GM18873 (cell line): ENCODE data around the gene HOXC5.
"Not testable (repeated sequence)": the region's sequence is repeated elsewhere in the genome, so short reads cannot be mapped to it uniquely, and the experiment has no call there.

ENCODE experiments used
- ATAC-seq: cut with Tn5 transposase; IDR thresholded peaks from one replicate; pipeline ENCODE4 v1.9.1; 2021; ENCODE audit warnings: mild to moderate bottlenecking, moderate library complexity, moderate number of reproducible peaks; ENCODE audit not compliant: unreplicated experiment, low FRiP score

Gene HOXC5

DNA sequence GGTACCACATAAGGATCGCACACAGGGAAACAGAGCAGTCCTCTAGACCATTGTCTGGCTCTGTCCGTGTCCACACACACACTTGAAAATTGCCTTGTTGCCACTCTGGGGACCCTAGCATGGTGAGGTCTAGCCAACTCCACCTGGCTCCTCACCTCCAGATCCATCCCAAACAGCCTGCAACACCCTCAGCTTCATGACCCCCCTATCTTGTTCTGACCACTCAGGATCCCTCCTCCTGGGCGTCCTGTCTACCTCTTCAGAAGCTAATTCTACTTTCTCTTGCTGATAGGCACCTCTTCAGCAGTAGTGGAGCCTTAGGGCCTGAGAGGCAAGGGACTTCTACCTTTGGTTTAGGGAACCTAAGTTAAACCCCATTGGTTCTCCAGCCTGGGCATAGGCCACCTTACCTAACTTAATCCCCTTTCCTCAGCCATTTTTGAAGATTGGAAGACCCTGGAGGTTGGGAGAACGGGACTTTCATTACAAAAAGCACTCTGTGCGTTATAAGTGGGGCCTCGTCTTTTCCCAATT is 697 bp upstream of the HOXC5 start:
- no peak for ATAC-seq

DNA sequence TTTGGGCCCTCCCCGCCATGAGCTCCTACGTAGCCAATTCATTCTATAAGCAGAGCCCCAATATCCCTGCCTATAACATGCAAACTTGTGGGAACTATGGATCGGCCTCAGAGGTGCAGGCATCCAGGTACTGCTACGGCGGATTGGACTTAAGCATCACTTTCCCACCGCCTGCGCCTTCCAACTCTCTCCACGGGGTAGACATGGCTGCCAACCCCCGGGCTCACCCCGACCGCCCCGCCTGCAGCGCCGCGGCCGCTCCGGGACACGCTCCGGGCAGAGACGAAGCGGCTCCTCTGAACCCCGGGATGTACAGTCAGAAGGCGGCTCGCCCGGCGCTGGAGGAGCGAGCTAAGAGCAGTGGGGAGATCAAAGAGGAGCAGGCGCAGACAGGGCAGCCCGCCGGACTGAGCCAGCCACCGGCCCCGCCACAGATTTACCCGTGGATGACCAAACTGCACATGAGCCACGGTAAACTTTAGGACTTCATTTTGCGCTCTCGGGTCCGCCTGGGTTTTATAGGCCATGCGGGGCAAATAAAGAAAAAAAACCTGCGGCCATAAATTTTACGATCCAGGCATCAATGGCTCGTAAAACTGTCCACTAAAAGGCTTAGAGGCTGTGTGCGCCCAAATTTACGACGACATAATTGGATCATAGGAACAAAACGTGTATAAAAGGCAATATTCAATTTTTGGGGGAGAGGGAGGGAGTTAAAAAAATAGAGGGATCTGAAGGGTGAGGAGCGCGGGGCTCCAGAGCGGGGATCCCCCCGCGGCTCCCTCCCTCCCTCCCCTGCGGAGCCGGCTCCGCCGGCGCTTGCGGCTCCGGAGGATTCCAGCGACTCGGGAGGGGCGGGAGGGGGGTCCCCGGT is 493 bp downstream of the HOXC5 start:
- no peak for ATAC-seq

DNA sequence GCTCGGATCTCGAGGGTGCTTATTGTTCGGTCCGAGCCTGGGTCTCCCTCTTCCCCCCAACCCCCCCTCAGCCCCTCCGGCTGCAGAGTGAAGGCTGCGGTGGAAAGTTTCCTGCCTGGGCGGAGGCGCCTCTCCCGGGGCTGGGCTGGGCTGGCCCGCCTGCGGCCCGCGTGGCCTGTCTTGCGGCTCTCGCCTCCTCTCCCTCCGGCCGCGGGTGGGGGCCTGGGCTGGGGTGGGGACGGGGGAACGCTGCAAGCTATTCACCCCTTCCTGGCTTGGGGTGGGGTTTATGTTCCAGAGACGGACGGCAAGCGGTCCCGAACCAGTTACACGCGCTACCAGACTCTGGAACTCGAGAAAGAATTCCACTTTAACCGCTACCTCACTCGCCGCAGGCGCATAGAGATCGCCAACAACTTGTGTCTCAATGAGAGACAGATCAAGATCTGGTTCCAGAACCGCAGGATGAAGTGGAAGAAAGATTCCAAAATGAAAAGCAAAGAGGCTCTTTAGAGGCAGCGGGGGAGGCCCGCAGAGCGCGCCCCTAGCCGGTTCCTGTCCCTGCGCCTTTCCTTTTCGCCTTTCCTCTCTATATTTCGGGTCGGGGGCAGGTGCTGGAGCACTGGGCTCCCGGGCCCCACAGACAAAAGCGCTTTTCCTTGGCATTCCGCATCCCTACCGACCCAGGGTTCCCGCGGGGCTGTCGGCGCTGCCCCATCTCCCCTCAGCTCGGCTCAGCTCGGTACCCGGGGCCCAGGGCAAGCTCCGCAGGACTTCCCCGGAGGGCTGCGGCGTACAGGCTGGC is 1.3 kb downstream of the HOXC5 start:
- no peak for ATAC-seq

DNA sequence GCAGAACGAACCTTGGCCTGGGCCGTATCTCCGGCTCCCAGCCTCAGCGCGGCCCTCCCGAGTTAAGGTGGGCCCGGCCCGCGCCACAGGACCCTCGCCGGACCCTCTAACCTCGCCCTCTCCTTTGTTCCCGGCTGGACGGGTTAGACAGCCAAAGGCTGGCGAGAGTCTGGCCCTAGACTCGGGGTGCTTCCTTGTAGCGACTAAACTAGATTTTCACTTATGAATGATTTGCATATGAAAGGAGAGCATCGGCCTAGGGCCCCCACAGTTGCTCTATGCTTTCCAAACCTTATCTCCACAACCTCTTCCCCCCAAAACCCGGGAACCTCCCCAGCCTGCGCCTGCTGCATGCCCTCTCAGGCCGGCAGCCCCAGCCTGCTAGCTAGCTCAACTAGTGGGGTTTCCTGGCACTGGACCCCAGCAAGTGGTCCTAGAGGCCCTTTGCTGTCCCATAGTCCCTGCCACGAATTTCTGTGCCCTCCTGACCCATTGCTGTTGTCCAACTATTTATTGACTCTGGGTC is 2.0 kb downstream of the HOXC5 start:
- no peak for ATAC-seq

DNA sequence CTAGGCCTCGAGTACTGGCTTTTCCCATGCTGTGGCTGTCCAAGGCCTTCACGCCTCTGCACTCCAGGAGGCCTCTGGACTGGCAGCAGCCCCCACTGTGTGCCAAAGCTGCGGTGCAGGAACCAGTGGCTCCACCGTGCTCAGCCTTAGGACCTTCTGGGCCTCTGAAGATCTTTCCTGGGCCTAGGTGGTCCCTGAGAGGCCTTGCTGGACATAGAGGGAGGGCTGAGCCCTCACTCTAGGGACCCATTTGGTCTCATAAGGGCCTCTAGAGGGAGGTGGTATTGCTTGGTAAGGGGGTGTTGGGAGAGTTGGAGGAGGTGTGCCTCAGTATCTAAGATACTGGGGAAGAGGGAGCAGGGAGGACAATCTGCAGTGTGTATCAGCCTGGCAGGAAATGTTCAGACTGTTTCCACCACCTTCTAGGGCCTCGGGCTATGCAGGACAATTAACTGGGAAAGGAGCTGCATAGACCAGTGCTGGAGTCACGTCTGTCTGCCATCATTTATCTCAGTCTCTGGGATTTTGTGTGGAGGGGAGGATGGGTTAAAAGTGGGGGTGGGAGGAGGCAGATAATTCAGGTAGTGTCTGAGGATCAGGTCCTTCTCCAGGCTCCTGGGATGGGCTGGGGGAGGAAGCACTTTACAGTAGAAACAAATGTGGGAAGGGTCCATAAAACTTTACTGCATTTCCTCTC is 2.9 kb downstream of the HOXC5 start:
- ATAC-seq, result no peak

DNA sequence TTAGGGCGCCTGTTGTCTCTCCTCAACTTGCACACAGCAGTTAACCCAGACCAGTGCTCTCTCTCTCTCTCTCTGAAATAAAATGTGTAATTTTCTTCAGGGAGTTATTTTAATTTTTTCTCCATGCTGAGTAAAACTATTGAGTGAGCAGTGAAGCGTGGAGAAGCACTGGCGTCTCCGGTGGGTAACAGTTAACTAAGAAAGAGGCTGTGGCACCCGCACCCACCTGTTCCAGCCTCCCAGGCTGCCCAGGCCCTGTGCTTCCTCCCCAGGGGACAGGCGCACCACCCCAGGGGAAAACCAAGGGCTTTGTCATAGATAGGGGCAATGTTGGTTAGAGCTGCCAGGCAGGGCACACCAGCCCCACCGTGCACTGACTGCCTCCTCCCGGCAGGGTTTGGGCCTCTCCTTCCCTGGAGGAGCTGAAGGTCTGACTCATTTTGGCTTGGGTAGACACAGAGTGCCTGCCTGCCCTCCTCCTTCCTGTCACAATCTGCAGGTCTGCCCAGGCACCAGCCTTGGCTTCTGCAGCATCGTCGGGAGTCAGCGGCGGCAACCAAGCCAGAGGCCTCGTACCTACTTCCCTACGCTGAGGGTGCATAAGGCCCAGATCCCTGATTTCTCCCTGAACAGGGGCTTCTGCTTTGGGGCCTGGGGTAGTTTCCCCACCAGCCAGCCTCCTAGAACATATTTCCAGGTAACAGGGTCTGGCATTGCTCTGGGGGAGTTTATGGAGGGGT is 3.9 kb downstream of the HOXC5 start:
- ATAC-seq, result no peak

DNA sequence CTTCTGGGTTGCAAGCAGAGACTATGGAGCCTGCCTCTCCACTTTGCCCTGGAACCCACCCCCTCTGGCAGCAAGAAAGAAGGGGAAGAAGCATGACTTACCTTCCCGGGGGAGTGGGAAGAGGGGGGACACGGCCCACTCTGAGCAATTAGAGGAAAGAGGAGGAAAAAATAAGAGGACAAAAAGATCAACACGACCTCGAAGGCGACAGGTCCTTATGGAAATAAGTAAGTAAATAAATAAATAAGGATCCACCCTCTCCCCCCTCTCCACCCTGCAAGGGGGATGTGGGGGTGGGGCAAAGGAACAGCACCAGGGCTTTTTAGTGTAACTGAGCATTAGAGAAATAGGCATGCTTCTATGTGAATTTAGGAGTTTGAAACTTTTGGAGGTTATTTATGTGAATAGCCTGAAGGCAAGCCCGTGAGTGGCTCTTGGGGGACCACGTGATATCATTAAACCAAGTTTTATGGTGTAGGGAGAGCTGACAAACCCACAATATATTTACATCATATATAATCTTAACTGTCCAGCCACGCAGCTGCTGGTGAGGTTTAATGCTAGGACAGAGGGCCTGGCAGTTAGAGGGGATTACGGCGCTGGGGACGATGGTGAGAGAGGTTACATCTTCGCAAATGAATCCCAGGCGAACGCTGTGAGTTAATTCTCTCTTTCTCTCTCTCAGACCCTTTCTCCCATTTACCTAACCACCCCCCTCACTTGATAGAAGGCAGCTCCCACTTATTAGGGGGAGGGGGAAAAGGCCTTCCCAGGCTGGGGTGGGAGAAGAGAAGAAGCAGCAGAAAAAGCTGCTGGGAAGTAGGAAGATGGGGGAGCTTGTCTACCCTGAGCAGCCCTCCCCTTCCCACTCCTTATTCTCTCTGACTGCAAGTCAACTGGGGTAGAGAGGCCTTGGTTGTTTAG is 4.8 kb downstream of the HOXC5 start:
- no peak for ATAC-seq

DNA sequence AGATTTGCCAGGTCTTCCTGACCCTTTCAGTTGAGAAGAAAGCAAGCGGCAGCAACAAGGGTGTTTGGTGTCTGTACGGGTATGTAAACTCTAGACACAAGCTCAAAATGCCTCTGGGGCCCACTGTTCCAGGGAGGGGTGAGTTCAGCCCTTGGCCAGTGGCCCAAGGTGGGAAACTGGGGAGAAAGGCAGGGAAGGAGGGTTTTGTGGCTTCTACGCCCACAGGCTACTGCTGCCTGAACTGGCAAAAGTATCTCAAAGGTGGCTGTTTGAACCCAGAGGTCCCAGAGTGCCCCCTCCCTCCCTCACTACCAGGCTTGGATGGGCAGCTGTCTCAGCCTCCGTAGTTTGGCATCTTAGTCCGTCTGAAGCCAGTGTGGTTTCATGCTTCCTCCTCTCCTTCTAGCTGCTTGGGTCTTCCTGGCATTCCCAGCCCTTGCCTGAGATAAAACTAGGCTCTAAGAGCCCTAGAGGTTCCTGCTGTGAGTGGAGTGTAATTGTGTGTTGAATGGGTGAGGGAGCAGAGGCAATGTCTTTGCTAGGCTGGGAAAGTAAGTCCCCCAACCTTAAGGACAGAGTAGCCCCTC is 5.5 kb downstream of the HOXC5 start:
- ATAC-seq, result no peak

DNA sequence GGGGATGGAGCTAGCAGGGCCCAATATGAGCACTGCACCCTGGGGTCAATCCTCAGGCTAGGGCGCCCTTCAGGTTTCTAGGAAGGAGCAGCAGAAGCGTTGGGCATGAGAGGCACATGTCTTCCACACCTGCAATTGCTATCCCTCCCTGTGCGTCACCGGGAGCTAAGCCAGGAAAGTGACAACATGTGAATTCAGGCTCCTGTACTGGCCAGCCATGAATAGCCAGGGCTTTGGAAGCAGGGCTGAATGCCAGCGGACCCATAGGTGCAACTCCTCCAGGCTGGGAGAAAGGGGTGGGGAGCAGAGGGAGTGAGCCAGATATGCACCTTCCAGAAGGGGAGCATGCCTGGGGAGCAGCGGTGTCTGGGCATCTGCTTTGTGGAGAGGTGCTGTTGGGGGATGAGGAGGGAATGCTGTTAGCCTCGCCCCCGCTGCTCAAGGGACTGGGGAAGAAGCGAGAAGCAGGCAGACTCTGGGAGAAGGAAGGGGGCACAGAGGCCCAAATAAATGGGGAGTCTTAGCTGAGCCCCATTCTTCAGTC is 6.1 kb downstream of the HOXC5 start:
- ATAC-seq, result no peak

DNA sequence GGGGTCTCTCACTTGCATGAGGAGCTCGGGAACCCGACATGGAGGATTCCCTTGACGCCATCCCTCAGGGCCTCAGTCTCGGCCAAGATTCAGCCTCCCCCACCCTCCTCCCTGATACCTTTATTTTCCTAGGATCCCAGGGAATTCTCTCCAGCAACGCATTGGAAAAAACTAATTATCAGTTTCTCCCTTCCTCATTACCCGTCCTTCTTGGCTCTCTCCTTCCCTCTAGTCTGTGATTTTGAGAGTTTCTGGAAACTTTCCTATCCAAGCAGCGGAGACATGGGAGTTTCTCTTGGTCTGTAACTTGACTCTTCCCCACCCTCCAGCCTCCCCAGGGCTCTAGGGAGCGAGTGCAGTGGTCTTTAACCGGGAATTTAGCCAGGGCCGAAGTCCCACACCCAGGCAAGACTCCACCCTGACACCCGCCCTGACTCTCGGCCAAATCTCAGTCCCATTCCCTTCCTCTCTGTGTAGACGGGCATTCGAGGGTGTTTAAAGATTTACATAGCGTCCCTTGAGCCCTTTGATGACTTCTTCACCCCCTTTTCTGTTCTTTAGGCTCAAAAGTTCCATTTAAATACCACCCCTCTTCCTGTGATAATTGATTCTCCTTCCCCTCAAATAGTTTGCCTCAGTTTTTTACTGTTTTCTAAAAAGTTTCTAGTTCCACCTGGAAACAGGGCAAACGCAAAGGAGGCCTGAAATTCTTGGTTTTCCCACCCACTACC is 6.7 kb downstream of the HOXC5 start:
- no peak for ATAC-seq

DNA sequence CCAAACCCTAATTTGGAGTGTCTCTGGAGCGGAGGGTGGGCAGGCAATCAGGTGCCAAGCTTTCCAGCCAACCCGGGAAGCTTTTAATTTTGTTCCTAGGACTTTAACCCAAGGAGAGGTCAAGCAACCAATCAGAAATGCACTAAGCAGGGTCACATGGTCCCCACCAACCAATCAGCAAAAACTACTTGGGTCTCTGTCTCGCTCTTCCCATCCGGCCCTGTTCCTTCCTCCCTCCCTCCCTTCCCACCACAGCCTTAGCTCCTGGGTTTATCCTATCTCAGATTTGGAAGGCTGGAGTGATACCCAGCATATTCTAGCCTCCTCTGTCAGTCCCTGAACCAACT is 7.3 kb downstream of the HOXC5 start:
- ATAC-seq, result no peak

DNA sequence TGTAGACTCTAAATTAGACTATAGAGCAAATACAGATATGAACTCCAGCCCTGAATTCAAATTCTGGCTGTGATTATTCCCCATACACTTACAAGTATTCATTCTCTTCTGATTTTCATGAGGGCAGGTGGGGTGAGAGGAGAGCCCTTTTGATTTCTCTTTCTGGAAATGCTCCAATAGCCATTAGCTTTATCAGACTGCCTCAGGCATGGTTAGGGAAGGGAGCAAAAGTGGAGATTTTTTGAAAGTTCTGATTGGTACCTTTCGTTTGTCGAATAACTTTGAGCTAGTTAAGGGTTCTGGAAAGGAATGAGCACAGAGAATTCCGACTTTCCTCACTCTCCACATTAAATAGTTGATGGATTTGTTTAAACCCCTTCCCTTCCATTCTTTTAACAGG is 7.8 kb downstream of the HOXC5 start:
- no peak for ATAC-seq

DNA sequence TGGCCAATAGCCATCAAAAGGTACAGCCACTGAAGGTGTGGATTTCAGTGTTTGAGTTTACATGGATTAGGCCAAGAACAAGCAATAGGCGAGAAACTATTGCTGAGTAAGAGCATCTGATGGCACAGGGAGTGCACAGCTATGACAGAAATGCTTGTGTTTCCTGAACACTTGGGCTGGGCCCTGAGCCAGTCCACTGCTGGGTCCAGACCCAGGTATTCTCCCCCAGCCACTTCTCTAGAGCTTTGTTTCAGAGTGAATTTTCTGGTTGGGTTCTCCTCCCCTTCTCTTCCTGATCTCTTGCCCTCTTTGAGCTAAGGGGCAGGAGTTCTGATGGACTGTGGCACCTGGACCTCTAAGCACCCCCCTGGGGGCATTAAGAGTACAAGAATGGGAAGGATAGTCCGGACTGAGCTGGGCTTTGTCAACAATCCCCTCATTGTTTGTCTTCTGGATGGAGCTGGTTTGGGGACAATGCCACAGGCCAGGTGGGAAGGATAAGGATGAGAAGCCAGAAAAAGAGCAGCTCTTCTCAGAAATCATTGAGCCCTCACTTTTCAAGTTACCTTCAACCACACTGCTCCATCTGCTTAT is 8.3 kb downstream of the HOXC5 start:
- no peak for ATAC-seq

DNA sequence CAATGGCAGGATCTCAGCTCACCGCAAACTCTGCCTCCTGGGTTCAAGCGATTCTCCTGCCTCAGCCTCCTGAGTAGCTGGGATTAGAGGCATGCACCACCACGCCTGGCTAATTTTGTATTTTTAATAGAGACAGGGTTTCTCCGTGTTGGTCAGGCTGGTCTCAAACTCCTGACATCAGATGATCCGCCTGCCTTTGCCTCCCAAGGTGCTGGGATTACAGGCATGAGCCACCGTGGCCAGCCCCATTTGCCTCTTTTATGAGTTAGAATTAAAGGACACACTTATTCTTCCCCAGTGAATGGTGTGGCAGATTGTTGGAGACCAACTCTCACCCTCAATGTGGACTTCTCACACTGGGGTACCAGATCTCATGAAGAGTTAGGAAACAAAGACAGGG is 9.2 kb downstream of the HOXC5 start:
- ATAC-seq, result not testable (repeated sequence)

DNA sequence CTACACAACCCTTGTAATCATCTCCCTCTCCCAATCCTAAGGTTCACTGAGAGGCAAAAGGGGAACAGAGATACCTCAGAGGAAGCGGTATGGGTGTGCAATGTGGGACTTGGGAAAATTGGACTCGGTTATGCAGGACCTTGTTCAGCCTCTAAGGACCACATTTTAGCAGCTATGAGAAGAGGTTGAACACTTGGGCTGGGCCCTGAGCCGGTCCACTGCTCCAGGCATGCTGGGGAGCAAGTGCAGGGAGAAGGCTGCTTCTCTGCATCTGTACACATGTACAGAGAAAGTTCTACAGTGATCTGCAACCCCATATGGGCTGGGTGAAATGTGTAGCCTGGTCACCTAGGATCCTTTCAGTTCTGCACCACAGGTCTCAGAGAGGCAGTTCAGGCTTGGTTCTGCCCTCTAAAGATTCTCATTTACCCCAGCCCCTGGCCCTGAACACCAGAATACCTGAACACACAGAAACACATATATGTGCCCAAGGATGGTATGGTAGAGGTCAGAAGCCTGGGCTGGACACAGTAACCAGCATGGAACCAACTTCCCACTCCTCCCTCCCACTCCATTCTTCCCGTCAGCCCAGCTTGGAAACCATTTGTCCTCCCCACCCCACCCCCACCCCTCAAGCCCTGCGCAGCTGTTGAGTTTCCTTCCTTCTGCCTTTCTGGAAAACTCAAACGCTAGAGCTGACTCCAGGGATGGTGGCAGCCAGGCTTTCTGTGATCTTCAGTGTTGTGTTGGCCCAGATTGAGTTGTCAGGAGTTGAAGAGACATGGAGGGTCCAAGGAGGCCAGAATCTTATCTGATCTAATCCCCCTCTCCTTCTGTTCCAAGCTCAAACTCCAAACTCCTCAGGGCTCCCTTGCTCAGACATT is 10.4 kb downstream of the HOXC5 start:
- no peak for ATAC-seq

DNA sequence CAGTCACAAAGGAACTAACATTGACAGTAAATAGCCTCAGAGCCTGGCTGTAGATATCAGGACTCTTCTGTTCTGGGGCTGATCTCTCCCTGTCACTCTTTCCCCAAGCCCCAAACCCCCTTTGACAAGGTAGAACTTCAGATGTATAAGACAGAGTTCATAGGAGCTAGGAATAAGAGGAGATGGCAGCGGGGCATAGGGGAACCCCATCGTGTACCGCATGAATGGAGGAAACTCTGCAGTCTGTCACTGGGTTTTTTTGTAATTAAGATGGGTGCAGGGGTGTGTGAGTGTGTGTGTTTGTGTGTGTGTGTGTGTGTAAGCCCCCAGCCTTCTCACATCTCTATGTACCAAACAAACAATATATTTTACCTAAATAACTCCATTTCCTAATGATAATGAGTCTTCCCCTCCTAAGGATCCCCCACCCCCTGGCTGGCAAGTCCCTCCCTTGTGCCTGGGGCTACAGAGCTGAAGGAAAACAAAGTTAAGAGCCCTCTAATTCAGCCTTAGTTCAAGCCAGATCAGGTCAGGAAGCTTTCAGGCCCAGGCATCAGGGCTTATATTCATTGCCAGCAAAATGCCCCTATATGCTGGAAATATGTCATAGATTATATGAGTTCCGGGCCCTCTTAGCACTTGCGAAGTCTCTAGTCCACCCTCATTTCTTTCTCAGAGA is 11.7 kb downstream of the HOXC5 start:
- ATAC-seq, result no peak
